Activated CD4-positive, alpha-beta T cell treated with anti-CD3 and anti-CD28 coated beads for 4 hours (primary cell): ENCODE data around the gene KYNU.
"Not testable (repeated sequence)": the region's sequence is repeated elsewhere in the genome, so short reads cannot be mapped to it uniquely, and the experiment has no call there.

Experiments
- DNase-seq, 2 donors: peaks; one replicate each; pipeline ENCODE4 v3.0.0-alpha.2; 2020

Gene KYNU

DNA sequence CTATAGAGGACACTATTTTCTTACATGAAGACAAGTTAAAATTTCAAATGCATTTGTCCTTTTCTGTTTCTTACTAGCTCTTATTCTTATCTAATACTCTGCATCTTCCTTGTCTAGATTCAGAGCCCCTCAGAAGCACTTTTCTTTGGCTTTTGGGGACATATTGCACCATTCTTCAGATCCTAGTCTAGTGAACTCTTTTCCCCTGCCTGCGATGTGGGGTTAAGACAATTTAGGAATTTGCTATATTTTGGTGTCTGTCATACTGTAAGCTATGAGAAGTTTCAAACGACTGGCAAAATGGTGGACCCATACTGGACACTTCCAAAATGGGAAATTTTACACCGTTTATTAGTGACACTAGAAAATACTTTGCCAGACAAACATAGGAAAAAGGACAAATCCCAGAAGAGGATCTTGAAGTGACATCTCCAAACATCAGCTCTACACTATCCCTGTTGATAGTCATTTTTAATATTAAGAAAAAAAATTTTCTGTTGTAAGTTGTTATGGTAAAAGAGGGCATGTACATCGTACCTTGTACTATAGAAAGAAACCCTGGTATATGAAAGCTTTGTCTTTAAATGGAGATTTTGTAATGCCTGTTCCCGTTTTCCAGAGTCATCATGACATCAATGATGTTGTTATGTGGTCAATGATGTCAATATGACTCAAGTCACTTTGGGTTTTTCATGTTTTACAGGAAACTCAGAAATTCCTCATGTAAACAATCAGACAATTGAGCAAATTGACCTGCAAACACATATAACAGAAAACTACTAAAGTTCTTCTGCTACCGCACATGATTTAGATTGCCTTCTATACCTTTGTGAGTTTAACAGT is 4.4 kb upstream of the KYNU start:
- no peak for DNase-seq

GRCh38 chr2:142873831-142874287 is 3.6 kb upstream of the KYNU start:
- DNase-seq, result no peak

DNA sequence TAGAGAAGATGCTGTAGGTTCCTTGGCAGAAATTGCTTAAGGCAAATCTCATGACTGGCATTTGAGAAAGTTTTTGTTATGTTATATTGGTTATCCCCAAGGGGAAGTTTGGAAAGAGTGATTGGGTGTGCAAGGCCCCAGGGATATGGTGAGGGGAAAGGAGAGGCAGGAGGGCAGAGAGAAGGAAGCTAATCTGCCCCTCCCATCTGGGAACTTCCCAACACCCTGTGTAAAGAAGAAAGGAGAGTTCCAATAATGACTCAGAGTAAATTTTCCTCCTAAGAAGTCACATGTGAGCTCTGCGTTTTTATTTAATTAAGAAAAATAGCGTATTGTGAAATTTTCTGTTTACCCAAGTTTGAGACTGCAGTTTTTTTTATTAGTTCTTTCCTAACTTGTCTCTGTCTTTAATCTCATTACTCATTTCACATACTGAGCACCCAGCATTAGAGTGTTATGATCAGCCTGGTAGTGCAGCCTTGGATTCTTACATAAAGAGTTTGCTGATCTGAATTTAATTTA is 3.1 kb upstream of the KYNU start:
- DNase-seq, result no peak

DNA sequence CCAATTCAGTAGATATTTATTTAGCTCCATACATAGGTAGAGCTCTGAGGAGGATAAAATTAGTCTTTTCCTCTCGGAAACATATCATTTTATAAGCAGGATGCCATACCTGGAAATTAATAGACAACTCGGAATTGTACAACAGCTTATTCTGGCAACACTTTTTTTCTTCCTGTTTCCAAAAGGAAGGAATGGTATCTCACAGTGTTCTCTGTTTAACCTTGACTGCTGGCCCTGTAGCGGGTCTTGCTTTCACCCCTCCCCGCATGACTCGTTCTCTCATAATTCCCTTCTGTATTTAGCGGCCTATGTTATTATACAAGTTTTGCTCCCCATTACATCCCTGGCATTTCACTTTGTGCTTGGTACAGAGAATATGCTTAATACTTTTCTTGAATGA is 2.5 kb upstream of the KYNU start:
- DNase-seq, result no peak

DNA sequence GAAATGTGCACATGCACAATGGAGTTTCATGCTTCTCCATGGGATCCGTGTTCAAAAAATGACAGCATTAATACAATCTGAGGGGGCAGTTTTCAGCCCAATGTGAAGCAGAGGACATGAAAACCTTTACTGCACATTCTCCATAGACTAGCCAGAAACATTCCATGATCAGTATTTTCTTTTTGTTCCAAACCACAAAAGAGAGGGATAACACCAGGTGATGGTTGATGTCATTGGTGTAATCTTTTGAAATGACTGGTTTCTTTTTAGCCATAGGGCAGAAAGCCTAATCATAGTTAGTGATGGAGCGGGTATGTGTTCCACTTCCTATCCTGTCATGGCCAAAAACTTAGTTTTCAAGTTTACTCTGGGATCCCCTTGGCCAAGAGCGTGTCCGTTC is 1.8 kb upstream of the KYNU start:
- no peak for DNase-seq

- DNase-seq, result no peak
Observed at GRCh38 chr2:142876423-142876822, 1.0 kb upstream of the KYNU start.

DNA sequence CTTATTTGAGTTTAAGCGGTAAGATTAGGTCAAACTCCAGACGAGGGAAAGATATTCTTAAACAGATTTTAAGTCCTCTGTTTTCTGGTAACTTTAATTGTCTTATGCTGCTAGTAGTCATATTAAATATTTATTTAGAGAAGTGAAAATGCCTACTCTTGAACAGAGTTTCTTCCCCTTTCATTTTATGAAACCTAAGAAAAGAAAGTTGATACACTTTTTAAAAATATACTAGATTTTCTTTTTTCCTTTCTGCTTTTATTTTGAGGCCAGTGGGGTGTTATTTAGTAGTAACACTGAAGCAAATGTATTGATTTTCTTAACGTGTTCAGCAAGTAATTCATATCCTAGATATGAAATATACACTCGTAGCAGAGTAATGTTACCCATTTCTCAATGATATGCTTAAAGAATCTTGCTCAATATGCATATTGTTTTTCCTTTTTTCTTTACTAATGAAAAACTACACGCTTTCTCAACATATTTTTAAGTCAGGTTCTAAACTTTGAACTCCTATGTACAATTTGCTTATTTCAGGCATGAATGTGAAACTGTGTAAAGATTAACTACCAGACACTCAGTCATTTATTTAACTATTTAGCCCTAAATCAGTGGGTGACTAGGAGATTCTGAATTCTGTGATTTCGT is 691 bp downstream of the KYNU start:
- DNase-seq, result no peak

DNA sequence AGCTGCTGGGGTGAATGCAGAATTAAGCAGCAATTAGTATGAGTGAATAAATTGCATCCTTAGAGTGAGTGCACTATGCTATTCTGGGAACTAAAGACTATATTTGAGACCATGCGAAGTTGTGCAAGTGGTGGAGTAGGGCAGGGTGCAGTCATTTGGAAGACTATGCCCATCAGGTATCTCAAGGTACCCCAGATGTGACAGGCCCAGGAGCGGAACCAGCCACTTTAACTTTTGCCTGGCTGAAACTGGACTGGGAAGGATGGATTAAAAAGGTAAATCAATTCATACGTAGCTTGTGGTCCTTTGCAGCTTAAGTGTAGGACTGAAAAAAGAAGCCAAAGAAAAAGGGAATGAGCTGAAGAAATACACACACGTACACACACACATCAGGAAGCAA is 1.7 kb downstream of the KYNU start:
- DNase-seq, result no peak

DNA sequence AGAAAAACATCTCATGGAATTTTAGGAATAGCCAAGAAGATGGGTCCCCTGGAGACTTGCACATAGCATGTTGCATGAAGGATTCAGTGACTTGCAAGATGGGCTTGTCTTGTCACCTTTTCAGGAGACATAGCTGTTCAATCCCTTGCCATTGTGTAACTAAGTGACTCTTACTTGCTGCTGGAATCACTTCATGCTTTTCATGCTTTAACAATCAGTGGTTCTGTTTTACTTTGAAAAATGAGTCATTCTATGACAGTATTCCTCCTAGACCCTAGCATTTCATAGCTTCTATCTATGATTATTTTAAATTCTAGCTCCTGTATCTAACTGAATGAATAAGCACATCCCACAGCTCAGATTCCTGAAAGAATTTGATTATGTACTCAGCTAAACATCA is 2.8 kb downstream of the KYNU start:
- no peak for DNase-seq

GRCh38 chr2:142881619-142882018 is 4.2 kb downstream of the KYNU start:
- DNase-seq, result no peak

DNA sequence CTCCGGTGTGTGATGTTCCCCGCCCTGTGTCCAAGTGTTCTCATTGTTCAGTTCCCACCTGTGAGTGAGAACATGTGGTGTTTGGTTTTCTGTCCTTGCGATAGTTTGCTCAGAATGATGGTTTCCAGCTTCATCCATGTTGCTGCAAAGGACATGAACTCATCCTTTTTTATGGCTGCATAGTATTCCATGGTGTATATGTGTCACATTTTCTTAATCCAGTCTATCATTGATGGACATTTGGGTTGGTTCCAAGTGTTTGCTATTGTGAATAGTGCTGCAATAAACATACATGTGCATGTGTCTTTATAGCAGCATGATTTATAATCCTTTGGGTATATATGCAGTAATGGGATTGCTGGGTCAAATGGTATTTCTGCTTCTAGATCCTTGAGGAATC is 5.0 kb downstream of the KYNU start:
- not testable (repeated sequence) for DNase-seq

- DNase-seq, result no peak
Observed at GRCh38 chr2:142883526-142883925, 6.1 kb downstream of the KYNU start.

DNA sequence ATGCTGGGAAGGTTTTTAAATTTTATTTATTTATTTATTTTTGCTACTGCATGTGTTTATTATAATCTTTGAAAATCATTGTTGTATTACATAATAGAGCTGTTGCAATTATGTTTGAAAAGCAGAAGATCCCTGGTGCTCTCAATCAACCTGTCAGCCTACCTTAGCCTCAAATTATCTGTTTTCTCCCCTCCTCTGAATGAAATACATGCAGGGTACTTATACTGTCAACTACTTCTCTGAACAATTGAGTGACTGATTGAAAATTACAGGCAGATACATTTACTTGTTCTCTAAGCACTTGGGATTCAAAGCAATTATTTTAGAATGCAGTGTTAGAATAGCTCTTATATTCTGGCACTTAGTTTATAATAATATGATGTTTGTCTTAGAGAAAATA is 8.1 kb downstream of the KYNU start:
- no peak for DNase-seq

DNA sequence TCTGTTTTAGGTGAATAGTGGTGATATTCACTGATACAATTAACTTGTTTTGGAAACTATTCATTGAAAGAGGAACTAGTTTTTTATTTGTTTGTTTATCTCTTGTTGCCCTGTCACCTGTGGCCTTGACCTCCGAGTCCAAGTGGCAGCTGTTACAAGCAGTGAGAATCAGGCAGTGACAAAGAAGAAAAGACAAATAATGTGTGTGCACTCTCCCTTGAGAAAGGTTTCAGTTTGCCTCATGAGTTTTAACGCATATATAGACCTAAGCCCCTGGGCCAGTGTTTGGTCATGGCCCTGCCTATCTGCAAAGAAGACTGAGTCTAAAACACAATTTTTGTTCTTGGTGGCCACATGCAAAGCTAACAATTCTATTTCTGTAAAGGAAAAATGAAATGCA is 15.3 kb downstream of the KYNU start:
- no peak for DNase-seq

GRCh38 chr2:142893241-142893640 is 15.8 kb downstream of the KYNU start:
- DNase-seq, result no peak

GRCh38 chr2:142897807-142898206 is 20.3 kb downstream of the KYNU start:
- DNase-seq, result no peak

- DNase-seq, result not testable (repeated sequence)
Observed at GRCh38 chr2:142900327-142900726, 22.9 kb downstream of the KYNU start.

DNA sequence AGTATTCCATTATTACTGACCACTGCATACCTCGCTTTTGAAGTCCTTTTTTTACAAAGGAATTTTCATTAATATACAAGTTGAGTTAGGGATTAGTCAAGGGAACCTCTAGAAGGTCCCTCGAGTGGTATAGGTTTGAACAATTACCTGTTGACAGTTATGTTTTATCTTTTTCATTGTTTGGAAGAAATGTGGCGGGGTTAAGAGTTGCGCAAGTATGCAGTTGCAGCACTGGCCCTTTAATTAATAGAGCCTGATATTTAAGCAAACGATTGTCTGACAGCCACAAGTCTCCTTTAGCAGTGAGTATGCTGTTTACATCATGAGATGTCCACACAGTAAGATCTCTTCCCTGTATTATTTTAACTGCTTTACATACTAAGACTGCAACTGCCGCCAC is 24.3 kb downstream of the KYNU start:
- no peak for DNase-seq

- not testable (repeated sequence) for DNase-seq
Observed at GRCh38 chr2:142903726-142904125, 26.3 kb downstream of the KYNU start.

GRCh38 chr2:142907653-142908052 is 30.2 kb downstream of the KYNU start:
- no peak for DNase-seq

GRCh38 chr2:142914507-142915313 is 37.2 kb downstream of the KYNU start:
- DNase-seq, result no peak

GRCh38 chr2:142915502-142915901 is 38.0 kb downstream of the KYNU start:
- no peak for DNase-seq

DNA sequence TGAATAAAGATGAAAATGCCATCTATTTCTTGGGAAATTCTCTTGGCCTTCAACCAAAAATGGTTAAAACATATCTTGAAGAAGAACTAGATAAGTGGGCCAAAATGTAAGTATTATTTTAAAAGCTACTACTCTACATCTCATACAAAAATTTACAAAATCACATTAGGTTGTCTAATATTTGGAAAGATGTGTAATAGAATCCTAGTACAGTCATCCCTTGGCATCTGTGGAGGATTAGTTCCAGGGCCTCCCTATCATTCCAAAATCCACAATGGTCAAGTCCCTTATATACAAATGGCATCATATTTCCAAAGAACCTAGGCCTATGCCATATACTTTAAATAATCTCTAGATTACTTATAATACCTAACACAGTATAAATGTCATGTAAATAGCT is 41.2 kb downstream of the KYNU start:
- DNase-seq, result no peak
